GM18507 (cell line): ENCODE results near the gene RRAS.
A peak's percentile ranks its signal among the peaks of the same experiment; 100 is the strongest.

Source experiments
- DNase-seq: peaks from one replicate; pipeline ENCODE4 v3.0.0; 2011; ENCODE audit warnings: low read depth; ENCODE audit not compliant: insufficient read length; ENCODE audit errors: extremely low spot score
- FAIRE-seq: peaks from 2 replicates; lab custom pipeline; 2011; peaks lifted over from hg19 to GRCh38; lab: Jason Lieb, UNC

Gene RRAS

DNA sequence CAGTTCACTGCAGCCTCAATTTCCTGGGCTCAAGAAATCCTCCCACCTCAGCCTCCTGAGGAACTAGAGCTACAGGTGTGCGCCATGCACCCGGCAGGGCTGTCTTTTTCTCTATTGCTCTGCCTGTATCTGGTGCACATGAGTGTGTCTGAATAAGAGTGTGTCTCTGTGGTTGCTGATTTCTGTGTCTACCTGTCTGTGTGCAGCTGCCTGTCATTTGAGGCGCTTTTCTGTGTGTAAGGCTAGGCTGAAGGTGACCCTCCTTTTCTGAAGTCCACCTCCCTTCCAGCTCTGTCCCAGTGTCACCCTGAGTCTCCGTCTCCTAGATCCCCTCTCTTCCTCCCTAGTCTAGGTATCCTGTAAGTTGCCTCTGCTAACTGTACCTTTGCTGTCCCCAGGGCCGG is 50.4 kb downstream of the RRAS start:
- FAIRE-seq (peak; percentile 5), DNase-seq (no peak)

DNA sequence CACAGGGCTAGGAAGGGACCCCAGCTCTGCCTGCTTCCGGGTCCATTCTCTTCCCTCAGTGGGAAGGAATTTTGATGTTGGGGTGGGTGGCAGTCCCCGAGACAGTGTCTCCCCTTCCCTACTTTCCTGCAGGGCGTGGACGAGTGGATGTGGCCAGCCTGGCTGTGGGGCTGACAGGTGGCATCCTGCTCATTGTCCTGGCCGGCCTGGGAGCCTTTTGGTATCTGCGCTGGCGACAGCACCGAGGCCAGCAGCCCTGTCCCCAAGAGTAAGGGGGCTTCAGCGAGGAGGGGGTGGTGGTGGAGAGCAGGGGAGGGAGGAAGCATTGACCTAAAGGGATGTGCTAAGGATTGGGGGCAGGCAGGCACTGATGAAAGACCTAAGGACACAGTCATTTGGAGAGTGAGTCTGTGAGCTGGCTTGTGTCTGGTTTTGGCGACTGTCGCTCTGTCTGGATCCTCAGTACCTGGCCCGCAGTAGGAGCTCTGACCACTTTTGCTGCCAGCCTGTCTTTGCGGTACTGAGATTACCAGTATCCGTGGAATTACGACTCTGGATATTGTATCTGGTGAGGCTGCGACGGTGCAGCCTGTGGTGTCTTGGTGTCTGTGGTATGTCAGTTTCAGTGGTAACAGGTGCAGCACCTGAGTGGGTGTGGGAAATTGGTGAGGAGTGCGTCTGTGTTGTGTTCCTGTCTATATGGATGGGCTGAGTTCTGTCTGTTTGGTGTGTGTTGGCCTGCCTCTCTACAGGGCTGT is 51.4 kb downstream of the RRAS start:
- no peak for FAIRE-seq
- DNase-seq, result no peak

DNA sequence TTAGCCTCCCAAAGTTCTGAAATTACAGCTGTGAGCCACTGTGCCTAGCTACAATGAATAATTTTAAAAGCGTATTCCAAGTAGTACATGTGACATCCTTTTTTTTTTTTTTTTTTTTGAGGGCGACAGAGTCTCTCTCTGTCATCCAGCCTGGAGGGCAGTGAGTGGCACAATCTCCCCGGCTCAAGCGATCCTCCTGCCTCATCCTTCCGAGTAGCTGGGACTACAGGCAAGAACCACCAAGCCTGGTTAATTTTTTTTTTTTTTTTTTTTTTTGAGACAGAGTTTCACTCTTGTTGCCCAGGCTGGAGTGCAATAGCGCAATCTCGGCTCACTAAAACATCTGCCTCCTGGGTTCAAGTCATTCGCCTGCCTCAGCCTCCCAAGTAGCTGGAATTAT is 52.7 kb downstream of the RRAS start:
- no peak for DNase-seq
- FAIRE-seq, result no peak
